GM23248 (cell line): ENCODE measurements around the gene PRR5L. TPM values are rescaled to one million over a fixed set of nuclear protein-coding genes. Genes with fewer than 3 reads are reported as not detected.

Source experiments
- DNase-seq: peaks from one replicate; pipeline ENCODE4 v3.0.0-alpha.2; 2015
- H2AFZ ChIP-seq: fragments of 200-600 bp; sonication (generic); 2 replicates; pipeline ENCODE4 v1.6.1; 2016; ENCODE audit warnings: antibody characterized with exemption
- H3F3A ChIP-seq: fragments of 200-600 bp; sonication (generic); 2 replicates; pipeline ENCODE4 v1.6.1; 2016; ENCODE audit warnings: mild to moderate bottlenecking, antibody characterized with exemption, mixed run types; ENCODE audit not compliant: insufficient read depth
- H3K27ac ChIP-seq: fragments of 200-600 bp; sonication (generic); 2 replicates; pipeline ENCODE4 v1.5.1; 2016; ENCODE audit warnings: mild to moderate bottlenecking
- H3K27me3 ChIP-seq: fragments of 200-600 bp; sonication (generic); replicated peaks from 2 replicates; pipeline ENCODE4 v1.6.1; 2016; ENCODE audit warnings: mild to moderate bottlenecking; ENCODE audit not compliant: insufficient read depth
- H3K36me3 ChIP-seq: fragments of 200-600 bp; sonication (generic); 2 replicates; pipeline ENCODE4 v1.6.1; 2016; ENCODE audit warnings: low read depth, mild to moderate bottlenecking
- H3K4me1 ChIP-seq: fragments of 200-600 bp; sonication (generic); 2 replicates; pipeline ENCODE4 v1.6.1; 2016; ENCODE audit warnings: mild to moderate bottlenecking; ENCODE audit not compliant: insufficient read depth
- H3K4me2 ChIP-seq: fragments of 200-600 bp; sonication (generic); one replicate; pipeline ENCODE4 v1.6.1; 2016; ENCODE audit warnings: mild to moderate bottlenecking; ENCODE audit not compliant: unreplicated experiment
- H3K4me3 ChIP-seq: fragments of 200-600 bp; sonication (generic); 2 replicates; pipeline ENCODE4 v1.5.1; 2016; ENCODE audit warnings: mild to moderate bottlenecking
- H3K79me2 ChIP-seq: fragments of 200-600 bp; sonication (generic); 2 replicates; pipeline ENCODE4 v1.6.1; 2016; ENCODE audit warnings: mild to moderate bottlenecking; ENCODE audit not compliant: insufficient read depth
- H3K9ac ChIP-seq: fragments of 200-600 bp; sonication (generic); 2 replicates; pipeline ENCODE4 v1.6.1; 2016; ENCODE audit warnings: mild to moderate bottlenecking
- H3K9me2 ChIP-seq: fragments of 200-600 bp; sonication (generic); 2 replicates; pipeline ENCODE4 v1.6.1; 2016; ENCODE audit warnings: mixed run types, mild to moderate bottlenecking, moderate library complexity; ENCODE audit not compliant: insufficient read depth
- H3K9me3 ChIP-seq: fragments of 200-600 bp; sonication (generic); one replicate; pipeline ENCODE4 v1.6.1; 2017; ENCODE audit warnings: low read depth
- H4K20me1 ChIP-seq: fragments of 200-600 bp; sonication (generic); 2 replicates; pipeline ENCODE4 v1.6.0; 2016; ENCODE audit not compliant: insufficient read depth
- EZH2 ChIP-seq: fragments of 200-600 bp; sonication (generic); IDR thresholded peaks from 2 replicates; pipeline ENCODE4 v1.6.1; 2018; ENCODE audit warnings: antibody characterized with exemption, mild to moderate bottlenecking; ENCODE audit not compliant: insufficient read depth, poor library complexity, severe bottlenecking
- EZH2phosphoT487 ChIP-seq: fragments of 200-600 bp; sonication (generic); IDR thresholded peaks from 2 replicates; pipeline ENCODE4 v1.6.1; 2018; ENCODE audit warnings: antibody characterized with exemption, moderate library complexity, mild to moderate bottlenecking, low read depth; ENCODE audit not compliant: insufficient read depth
- WGBS, 2 experiments: methylation state at CpG; one replicate each; pipeline ENCODE4 v1.1.6; 2015 to 2017; ENCODE audit warnings: low lambda C conversion rate in 2 of 2, low coverage in 1 of 2; ENCODE audit errors: missing lambda C conversion rate in 2 of 2; 5-methylcytosine and 5-hydroxymethylcytosine counted together
- in situ Hi-C: fragments of 300-500 bp; cut with MboI; formaldehyde crosslinking; loops from 2 replicates; pipeline ENCODE4 v1.15.0; 2020
- polyA plus RNA-seq: library from polyadenylated mRNA; unstranded; fragments of >200 nt; fragmentation: Nextera tagmentation; extraction: Ambion mirVana; gene quantifications from 2 replicates; pipeline ENCODE4 v1.2.1, GENCODE V29; 2016
- total RNA-seq: library from RNA; depleted of rRNA; stranded (reverse); fragments of >200 nt; shearing (Covaris generic); gene quantifications from 2 replicates; pipeline ENCODE4 v1.2.3, GENCODE V29; 2014

Gene PRR5L
- total and polyA plus RNA-seq, 2 experiments from 2014 or later, result 9.0 to 29.8 TPM

DNA sequence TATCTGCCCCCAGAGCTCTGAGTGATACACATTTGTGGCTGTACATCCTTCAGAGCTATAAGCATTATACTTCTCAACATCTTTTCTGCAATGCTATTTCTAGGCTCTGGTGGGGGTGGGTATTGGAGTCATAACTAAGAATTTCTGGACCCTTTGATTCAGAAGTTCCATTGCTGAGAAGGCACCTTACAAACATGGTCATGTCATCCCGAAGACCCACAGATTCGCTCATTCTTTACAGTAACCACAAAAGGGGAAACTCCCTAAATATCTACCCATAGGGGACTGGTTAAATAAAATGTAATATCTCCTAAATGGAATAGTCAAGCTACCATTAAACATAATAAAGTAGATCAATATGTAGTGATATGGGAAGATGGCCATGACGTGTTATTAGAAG, 98.8 kb downstream of the PRR5L start:
- Histone ChIP-seq H3K27me3 (no peaks in the 10 kb centered on the region), H3K9me3 (no peaks in the 10 kb centered on the region), H3F3A (no peaks in the 10 kb centered on the region), H2AFZ (no peak overlapping the region), H3K9me2 (no peaks in the 10 kb centered on the region), H3K79me2 (peaks cover 23% of the 10 kb centered on the region; the same call in 1 of the 2 replicates), H3K4me1 (peaks cover 7% of the 10 kb centered on the region), H4K20me1 (no peaks in the 10 kb centered on the region), H3K4me3 (no peak overlapping the region), H3K4me2 (no peak overlapping the region), H3K36me3 (peaks cover 8% of the 10 kb centered on the region; the same call in 1 of the 2 replicates), H3K9ac (no peak overlapping the region), H3K27ac (no peak overlapping the region)
- TF ChIP-seq EZH2 (no peak), EZH2phosphoT487 (no peak)
- DNase-seq, result no peak
- in situ Hi-C loops, result no loop called here
- WGBS, 2 experiments, result 99% methylated on average over 3 of the region's 3 CpGs

DNA sequence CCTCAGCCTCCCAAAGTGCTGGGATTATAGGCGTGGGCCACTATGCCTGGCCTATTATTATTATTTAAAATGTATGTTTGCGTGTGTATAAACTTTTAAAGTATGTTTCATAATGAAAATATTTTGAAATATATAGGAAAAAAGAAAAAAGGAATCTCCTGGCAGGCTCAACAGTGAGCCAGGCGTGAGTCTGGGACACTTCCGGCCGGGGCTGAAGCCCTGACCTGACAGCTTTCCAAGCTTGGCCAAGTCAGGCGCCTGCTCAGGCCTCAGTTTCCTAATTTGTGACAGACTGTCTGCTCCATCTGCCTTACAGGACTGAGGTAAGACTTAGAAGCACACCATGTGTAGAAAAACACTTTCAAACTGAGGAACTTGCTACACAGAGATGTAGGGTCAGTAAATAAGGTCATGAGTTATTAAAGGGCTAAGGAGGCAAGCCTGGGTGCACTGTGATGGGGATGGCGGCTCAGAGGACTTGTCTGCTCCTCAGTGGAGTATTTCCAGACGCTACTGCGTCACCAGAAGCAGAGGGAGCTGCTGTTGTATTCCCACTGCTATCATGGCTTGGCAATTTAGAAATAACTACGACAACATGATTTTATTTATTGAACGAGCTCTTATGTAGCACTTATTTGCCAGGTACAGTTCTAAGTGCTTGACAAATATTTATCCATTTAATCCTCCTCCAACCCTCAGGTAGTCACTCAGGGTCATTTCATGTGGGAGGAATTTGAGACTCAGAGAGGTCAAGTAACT, 100.1 kb downstream of the PRR5L start:
- DNase-seq, result no peak
- no peak overlapping the region for H2AFZ ChIP-seq
- H3K27me3 ChIP-seq, result no peaks in the 10 kb centered on the region
- H3F3A ChIP-seq, result no peaks in the 10 kb centered on the region
- in situ Hi-C loops, result no loop called here
- H3K4me1 ChIP-seq, result peaks cover 4% of the 10 kb centered on the region
- H3K9ac ChIP-seq, result no peak overlapping the region
- H3K4me3 ChIP-seq, result no peak overlapping the region
- no peaks in the 10 kb centered on the region for H3K9me2 ChIP-seq
- TF ChIP-seq EZH2 (no peak), EZH2phosphoT487 (no peak)
- peaks cover 23% of the 10 kb centered on the region; the same call in 1 of the 2 replicates for H3K79me2 ChIP-seq
- H4K20me1 ChIP-seq, result no peaks in the 10 kb centered on the region
- peaks cover 8% of the 10 kb centered on the region; the same call in 1 of the 2 replicates for H3K36me3 ChIP-seq
- no peak overlapping the region for H3K4me2 ChIP-seq
- H3K27ac ChIP-seq, result no peak overlapping the region
- 86 to 95% methylated on average over 11 of the region's 11 CpGs for WGBS, 2 experiments
- H3K9me3 ChIP-seq, result no peaks in the 10 kb centered on the region

DNA sequence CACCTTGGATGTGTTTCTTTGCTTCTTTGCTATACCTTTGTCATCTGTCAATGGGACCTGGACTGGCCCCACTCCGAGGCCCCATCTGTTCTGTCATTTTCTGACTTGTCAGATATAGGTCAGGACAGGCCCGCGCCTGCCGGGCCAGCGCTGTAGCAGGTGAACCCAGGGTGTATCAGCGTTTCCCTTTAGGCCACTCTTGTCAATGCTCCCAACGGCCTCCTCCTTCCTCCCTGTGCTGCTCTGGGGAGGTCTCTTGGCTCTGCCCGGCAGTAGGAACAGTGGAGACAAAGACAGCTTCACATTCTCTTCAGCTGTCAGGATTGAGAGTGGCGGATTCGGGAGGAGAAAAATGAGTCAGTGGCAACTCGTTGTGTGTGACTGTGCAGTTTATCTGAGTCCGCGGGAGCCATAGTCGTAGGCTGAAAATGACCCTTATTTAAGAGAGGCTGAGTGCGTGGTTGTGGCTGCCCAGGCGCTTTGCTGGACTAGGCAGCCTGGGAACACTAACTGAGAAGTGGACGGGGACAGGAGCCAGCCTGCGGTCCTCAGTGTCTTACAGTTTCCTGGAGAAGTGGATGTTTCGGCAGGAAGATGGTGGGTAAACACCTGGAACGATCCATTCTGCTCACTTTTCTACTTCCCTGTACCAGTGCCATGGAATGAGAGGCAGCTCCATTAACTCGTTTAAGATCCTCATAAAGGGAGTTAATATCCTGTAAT, 102.3 kb downstream of the PRR5L start:
- in situ Hi-C loops, result no loop called here
- no peak overlapping the region for H3K4me2 ChIP-seq
- 93 to 97% methylated on average over 21 of the region's 21 CpGs for WGBS, 2 experiments
- peaks cover 20% of the 10 kb centered on the region; the same call in 1 of the 2 replicates for H3K36me3 ChIP-seq
- H3F3A ChIP-seq, result no peaks in the 10 kb centered on the region
- H3K4me1 ChIP-seq, result no peaks in the 10 kb centered on the region
- no peak overlapping the region for H3K9ac ChIP-seq
- H3K79me2 ChIP-seq, result 0 out of 2 replicates have a peak, but pooled peaks cover 3% of the 10 kb centered on the region
- H3K9me2 ChIP-seq, result no peaks in the 10 kb centered on the region
- H4K20me1 ChIP-seq, result no peaks in the 10 kb centered on the region
- no peak overlapping the region for H3K4me3 ChIP-seq
- no peak for TF ChIP-seq EZH2phosphoT487
- no peak for TF ChIP-seq EZH2
- no peak overlapping the region for H3K27ac ChIP-seq
- DNase-seq, result no peak
- no peak overlapping the region for H2AFZ ChIP-seq
- no peaks in the 10 kb centered on the region for H3K9me3 ChIP-seq
- H3K27me3 ChIP-seq, result no peaks in the 10 kb centered on the region

DNA sequence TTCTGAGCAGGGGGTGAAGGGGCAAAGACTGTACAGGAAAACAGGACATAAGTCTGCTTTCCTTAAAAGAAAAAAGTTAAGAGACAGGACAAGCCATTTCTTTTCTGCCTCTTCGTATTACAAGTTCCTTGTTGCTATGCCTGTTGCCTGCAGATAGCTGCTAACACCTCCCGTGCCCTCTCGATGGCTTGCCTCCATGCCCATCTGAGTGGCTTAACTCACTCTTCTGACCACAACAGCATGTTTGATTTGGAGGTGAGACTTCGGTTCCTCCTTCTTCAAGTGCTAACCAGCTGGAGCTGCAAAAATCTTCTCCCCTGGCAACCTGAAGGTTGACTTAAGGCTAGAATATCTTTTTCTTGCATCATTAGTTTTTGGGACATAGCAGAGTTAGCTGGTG, 103.1 kb downstream of the PRR5L start:
- DNase-seq, result no peak
- Histone ChIP-seq H3K9ac (no peak overlapping the region), H3K9me2 (no peaks in the 10 kb centered on the region), H3K27ac (no peak overlapping the region), H3F3A (no peaks in the 10 kb centered on the region), H3K4me3 (no peak overlapping the region), H3K4me2 (no peak overlapping the region), H2AFZ (no peak overlapping the region), H4K20me1 (no peaks in the 10 kb centered on the region), H3K27me3 (no peaks in the 10 kb centered on the region), H3K79me2 (no peaks in the 10 kb centered on the region), H3K9me3 (no peaks in the 10 kb centered on the region), H3K36me3 (peaks cover 20% of the 10 kb centered on the region; the same call in 1 of the 2 replicates), H3K4me1 (no peaks in the 10 kb centered on the region)
- TF ChIP-seq EZH2phosphoT487 (no peak), EZH2 (no peak)
- in situ Hi-C loops, result no loop called here
- 100% methylated on average over 4 of the region's 4 CpGs for WGBS, 2 experiments
